Measurements from ENCODE around the gene TMEM168.
"Not testable (repeated sequence)": the region's sequence is repeated elsewhere in the genome, so short reads cannot be mapped to it uniquely, and the experiment has no call there.

Gene TMEM168

DNA sequence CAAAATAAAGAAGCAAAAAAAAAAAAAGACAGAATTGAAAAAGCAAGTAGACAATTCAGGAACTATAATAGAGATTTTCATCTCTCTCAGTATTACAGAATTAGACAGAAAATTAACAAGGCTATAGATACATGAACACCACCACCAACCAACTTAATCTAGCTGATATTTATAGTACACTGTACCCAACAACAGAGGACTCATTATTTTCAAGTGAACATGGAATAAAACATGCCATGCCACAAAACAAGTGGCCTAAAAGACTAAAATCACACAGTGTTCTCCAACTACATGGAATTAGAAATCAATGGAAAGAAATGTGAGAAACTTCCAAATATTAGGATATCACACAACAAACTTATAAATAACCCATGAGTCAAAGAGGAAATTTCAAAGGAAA, 9.1 kb downstream of the TMEM168 start:
- no peak for DNase-seq

- DNase-seq = peak; percentile 12
These were observed 10.5 kb downstream of the TMEM168 start for GRCh38 chr7:112779667-112780066.

- no peak for DNase-seq
These were observed 12.8 kb downstream of the TMEM168 start for GRCh38 chr7:112777406-112777805.

DNA sequence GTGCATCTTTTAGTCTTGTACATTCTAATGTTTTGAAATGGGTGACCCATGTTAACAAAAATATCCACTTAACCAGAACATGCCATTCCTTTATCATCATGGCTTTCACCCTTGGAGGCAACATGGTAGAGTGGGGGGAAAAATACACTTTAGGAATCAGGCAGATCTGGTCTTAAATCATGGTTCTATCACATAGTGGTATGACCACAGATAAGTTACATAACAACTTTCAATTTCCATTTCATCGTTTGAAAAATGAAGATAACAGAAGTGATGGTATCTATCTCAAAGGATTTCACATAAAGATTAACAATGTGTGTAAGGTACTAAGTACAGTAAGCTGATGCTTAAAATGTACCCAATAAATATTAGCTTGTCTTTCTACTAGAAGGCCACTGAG, 19.0 kb downstream of the TMEM168 start:
- DNase-seq = no peak

DNA sequence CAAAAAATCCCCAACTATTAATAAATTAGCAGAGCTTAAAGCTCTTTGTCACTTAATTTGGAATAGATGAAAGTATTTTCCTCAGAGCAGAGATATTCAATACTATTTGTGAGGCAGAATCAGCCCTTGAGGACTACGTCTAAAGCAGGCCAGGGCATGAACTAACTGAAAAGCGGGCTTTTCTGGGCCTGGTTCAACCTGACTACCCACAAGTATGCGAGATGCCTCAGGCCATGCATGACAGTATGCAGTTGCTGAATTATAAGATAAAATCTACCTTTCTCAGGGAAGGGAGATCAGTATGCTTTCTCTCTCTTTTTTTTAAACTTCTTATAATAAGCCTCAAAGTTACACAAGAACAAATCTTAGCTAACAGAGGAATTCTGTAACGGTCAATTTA, 20.1 kb downstream of the TMEM168 start:
- DNase-seq = no peak

DNA sequence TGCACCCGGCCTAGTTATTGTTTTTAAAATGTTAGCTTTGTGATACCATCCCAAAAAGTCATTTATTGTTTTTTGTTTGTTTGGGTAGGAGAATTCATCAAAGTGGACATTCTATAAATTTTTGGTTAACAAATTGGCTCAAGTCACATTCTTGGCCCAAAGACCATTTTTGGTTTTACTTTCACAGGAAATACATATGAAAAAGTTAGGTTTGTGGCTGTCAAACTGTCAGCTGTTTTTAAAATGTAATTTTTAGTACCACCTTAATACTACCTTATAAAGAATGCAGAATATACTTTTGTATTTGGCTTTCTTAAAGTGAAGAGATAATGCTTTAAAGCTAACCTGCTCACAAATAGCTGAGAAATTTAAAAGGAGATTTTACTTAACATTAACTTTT, 25.1 kb downstream of the TMEM168 start:
- no peak for DNase-seq

- no peak for DNase-seq
These were observed 26.2 kb downstream of the TMEM168 start for GRCh38 chr7:112763996-112764395.

- DNase-seq = no peak
These were observed 26.9 kb downstream of the TMEM168 start for GRCh38 chr7:112763298-112763697.

DNA sequence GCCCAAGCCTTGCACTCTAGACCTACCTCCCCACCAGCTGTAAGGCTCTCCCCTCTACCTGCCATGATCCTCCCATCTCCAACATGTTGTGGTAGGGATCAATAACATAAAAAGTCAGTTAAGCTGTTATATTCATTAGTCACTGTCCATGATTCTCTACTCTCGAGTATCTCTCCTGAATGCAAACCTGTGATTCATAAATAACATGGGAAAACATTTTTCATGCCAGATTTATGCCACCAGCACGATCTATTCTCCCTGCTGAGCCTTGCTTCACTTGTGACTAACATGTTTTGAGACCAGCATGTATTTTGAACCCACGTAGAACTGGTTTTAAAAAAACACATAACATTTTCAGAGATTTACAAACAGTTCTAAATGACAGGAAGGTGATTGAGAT, 30.3 kb downstream of the TMEM168 start:
- DNase-seq = no peak

DNA sequence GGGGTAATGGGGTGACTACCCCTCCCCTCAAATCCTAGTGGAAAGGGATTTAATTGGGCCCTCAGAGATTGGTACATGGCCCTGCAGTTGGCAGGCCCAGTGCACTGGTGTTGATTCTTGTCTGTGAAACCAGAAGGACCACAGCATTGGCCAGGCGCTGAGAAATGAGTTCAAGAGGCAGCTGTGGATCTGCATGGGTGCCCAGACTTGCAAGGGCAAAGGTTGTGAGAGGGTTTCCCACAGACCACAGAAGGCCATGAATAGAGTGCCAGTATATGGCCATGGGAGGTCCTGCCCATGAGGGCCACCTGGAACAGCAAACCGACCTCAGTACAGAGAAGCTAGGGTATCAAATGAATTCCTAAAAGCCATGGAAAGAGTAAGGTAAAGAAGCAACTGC, 32.9 kb downstream of the TMEM168 start:
- DNase-seq = no peak

- no peak for DNase-seq
These were observed 36.9 kb downstream of the TMEM168 start for GRCh38 chr7:112753298-112753697.

DNA sequence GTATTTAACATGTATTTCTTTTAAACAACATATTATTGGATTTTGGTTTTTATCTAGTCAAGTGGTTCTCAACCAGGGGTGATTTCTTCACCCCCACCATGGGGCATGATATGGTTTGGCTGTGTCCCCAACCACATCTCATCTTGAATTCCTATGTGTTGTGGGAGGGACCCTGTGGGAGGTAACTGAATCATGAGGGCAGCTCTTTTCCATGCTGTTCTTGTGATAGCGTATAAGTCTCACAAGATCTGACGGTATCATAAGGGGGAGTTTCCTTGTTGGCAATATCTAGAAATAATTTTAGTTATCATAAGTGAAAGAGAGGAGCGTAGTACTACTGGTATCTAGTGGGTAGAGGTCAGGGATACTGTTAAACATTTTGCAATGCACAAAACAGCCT, 37.6 kb downstream of the TMEM168 start:
- no peak for DNase-seq

GRCh38 chr7:112749775-112750174, 40.4 kb downstream of the TMEM168 start:
- no peak for DNase-seq

GRCh38 chr7:112748381-112748780, 41.8 kb downstream of the TMEM168 start:
- DNase-seq = no peak

GRCh38 chr7:112745635-112746034, 44.6 kb downstream of the TMEM168 start:
- DNase-seq = no peak

DNA sequence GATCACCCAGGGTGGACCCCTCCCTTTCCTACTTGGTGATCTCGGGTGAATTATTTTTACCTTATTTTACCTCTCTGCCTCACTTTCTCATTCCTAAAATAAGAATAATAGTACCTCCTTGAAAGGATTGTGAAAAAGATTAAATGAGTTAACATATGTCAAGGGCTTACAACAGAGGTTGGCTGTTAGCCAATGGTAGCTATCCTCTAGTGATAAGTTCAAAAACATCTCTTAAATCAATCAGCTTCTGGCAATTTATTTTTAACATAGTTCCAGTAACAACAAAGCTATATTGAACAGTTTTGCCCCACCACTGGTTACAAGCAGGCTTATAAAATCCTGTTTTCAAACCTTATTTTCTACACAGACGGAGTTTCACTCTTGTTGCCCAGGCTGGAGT, 45.4 kb downstream of the TMEM168 start:
- DNase-seq = no peak

- no peak for DNase-seq
These were observed 46.4 kb downstream of the TMEM168 start for GRCh38 chr7:112743811-112744210.

GRCh38 chr7:112740667-112741066, 49.5 kb downstream of the TMEM168 start:
- DNase-seq = no peak

- no peak for DNase-seq
These were observed 50.6 kb downstream of the TMEM168 start for GRCh38 chr7:112739436-112740180.

DNA sequence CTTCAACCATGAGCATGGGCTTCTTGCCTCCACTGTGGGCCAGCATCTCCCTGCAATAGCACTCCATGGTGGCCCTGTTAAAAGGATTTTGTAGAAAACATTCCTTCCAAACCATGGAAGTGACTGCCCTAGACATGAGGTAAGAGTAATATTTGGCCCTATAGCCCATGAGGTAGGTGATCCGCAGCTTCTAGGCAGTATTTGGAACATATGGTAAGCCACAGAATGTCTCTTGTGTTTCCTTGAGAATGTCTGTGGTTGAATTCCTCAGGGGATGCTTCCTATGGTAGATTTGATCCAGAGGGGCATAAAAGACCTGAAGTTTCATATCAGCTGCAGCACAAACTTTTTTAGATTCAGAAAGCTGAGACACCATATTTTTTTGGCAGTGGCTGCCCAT, 54.9 kb downstream of the TMEM168 start:
- DNase-seq = no peak

- not testable (repeated sequence) for DNase-seq
These were observed 58.9 kb downstream of the TMEM168 start for GRCh38 chr7:112731324-112731723.

GRCh38 chr7:112726076-112726475, 64.1 kb downstream of the TMEM168 start:
- no peak for DNase-seq

DNA sequence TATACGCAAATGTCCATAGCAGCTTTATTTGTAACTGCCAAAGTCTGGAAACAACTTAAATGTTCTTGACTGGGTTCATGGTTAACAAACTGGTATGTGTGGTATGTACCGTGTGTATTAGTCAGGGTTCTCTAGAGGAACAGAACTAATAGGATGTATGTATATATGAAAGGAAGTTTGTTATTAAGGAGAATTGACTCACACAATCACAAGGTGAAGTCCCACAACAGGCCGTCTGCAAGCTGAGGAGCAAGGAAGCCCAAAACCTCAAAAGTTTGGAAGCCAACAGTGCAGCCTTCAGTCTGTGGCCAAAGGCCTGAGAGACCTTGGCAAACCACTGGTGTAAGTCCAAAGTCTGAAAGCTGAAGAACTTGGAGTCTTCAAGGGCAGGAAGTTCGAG, 66.8 kb downstream of the TMEM168 start:
- peak; percentile 26 for DNase-seq

DNA sequence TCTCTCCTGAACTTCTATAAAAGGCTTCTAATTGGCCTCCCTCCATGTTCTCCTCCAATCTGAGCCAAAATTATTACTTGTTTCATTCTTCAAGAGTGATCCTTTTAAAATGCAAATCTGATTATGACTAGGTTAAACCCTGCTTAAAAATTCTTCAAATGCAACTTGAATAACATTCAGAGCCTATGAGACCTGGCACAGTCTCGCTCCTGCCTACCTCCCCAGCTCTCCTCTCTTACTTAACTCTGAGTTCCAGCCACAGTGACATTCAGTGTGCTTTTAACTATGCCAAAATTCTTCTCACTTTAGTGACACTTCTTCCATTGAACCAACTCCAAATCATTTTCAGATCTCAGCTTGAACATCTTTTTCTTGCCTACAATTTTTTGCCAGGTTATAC, 68.8 kb downstream of the TMEM168 start:
- no peak for DNase-seq

- no peak for DNase-seq
These were observed 74.7 kb downstream of the TMEM168 start for GRCh38 chr7:112715525-112715924.
